HG03139 (cell line): Measurements from ENCODE around the gene PRODH2.

Experiments used
- ATAC-seq: cut with Tn5 transposase; IDR thresholded peaks from one replicate; pipeline ENCODE4 v1.9.1; 2021; ENCODE audit not compliant: unreplicated experiment

PRODH2 gene

DNA sequence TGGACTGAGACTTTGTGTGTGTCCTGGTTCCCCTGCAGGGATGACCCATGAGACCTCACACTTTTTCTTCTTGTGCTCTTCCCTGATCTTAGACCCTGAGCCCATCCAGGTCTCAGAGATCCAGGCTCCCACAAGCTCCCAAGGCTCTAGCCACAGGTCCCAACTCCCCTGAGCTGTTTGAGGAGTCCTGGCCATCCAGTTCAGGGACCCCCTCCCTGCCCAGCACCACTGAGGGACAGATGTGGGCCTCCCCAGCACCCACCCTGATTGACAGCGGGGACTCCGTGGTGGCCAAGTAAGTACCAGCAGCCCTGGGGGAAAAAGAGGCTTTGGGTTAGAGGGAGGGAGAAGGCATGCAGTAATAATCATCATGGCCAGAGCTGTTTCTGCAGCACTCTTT is 52.9 kb downstream of the PRODH2 start:
- ATAC-seq, result no peak

DNA sequence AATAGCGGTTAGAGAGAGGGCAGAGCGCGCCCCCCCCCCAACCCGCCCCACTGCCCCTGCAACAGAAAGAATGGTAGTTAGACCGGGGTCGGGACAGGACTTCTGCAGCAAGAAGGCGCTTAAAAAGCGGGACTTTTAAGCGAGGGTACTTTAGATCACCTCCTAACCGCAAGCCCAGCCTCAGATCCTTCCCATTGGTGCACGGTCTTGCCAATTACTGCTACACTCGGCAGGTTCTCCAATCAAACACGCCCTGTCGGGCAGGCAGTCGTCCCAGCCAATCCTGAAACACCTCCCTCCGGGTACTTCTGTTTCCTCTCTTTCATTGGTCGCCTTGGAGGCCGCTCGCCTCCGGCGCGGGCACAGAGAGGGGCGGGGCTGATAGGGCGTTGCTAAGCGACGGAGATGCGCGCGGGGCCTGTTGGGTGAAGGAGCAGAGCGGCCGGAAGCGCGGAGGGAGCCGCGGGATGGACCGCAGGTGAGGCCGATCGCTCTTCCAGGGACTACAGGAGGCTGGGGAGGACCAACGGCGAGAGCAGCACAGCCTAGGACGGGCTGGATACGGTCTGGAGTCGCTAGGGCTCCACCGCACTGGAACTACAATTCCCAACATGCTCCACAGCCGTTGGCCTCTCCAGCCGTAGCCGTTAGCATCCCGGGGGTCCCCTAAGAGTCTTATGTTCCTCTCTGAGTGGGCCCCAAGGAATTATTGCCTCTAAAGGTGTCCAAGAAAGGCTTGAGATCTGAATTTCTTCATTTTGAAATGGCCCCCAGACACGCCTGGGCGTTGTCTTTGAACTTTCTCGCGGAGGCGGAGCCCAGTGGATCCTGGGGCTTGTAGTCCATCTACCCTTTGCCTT is 54.7 kb downstream of the PRODH2 start, which contains the start of gene PROSER3:
Gene PROSER3 (plus strand): TSS at position 428 of the 860 bp plus-strand sequence. CDS start 40 bp downstream, at position 468.
- ATAC-seq, result peak; percentile 94

DNA sequence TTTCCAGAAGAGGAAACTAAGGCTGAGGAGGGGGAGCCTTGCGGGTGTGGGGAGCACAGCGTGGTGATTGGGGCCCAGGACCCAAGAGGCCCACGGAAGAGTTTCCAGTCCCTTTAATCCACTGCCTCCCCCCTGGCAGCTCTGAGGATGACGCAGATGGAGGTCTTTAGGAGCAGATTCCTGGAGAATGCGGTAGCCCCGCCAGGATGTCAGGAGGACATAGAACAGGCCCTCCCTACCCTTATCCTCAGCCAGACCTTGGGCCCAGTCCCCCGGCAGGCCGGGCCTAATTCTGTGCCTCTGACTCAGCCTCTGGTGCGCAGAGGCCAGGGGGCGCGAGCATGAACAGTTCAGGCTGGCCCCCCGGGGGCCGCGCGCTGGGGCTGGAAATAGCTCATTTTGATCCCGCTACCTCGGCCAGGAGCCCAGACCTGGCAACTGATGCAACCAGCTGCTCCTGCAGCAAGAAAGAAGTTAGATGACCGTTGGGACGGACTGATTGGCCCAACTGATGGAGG is 55.4 kb downstream of the PRODH2 start:
- peak; percentile 2 for ATAC-seq

DNA sequence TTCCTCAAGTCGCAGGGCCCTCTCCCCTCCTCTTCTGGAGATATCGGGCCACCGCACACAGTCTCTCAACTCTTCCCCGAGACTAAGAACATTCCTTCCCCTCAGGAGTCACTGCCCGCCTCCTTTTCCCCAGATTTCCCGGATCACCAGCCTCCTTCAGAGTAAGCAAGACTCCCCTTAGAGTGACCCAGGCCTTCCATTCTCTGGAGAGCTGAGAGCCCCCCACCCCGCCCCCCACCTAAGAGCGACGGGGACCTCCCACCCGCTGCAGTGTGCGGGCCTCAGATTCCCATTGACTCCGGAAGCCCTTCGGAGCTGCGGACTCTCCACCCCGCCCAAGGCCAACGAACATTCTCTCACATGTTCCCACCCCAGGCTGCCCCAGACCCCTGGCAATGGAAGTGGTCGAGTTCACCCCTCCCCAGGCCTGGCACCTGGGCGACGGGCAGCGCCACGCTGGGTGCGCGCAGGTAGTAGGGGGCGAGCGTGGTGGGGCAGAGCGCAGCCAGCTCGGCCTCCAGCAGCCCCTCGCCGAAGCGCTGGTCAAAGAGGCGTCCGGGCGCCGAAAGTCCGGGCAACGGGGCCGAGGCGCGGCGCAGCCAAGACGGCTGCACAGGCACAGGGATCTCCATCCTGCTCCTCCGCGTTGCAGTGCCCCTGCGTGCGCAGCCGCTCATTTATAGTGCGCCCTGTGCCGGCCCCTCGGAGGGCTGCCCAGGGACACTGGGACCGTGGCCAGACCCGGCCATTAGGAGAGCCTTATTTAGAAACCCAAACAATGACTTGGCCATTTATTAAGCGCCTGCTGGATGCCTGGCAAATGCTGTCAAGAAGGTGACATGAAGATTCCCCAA is 56.0 kb downstream of the PRODH2 start, which contains the start of gene HSPB6:
Gene HSPB6 (minus strand): TSS at position 653 of the 854 bp plus-strand sequence. CDS start 21 bp downstream, at position 632.
- no peak for ATAC-seq

DNA sequence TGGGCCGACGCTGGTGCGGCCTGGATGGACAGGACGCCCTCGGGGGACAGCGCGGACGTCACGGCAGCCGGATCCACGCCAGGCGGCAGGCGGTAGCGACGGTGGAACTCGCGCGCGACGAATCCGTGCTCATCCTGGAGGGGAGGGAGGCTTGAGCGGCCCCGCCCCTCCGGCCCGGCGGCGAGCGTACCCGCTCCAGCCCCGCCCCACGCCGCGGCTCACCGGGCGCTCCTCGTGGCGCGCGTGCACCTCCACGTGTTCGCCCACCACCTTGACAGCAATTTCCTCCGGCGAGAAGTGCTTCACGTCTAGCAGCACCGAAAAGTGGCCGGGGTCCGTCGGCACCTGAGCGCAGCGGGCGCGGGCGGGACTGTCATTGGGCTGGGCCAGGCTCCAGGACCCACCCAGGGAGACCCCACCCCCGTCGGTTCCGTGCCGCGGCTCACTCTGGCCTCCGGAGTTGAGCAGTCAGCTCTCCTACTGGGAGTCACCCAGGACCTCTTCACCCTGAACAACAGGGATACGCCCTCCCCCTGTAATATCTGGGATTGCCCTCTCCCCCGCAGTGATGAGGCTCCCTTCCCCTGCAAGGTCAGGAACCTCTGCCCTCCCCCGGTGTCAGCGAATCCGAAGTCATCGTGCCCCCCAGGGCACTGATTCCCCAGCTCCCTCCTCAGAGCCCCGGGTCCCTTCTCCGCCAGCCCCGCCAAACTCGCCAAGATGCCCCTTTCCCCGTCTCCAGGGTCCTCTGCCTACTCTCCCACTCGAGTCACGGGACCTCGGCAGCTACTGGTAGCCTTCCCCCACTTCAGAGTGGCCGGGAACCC is 56.9 kb downstream of the PRODH2 start:
- ATAC-seq, result no peak

DNA sequence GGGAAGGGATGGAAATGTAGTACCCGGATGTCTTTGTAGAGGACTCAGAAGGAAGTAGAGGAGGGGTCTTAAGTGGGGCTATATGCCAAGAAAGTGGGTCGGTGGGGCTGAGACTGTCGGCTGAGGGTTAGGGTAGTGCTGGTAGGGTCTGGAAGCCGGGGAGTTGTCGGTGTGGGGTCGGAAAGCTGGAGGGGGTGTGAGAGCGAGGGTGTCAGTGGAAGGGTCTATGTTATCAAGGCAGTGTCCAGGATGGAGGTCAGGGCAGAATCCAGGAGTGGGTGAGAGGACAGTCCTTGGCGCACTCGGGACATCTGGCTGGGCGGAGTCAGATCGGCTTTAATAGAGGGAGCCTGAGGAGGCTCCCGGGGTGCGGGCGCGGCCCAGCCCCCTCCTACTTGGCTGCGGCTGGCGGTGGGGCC is 57.5 kb downstream of the PRODH2 start:
- ATAC-seq, result no peak

DNA sequence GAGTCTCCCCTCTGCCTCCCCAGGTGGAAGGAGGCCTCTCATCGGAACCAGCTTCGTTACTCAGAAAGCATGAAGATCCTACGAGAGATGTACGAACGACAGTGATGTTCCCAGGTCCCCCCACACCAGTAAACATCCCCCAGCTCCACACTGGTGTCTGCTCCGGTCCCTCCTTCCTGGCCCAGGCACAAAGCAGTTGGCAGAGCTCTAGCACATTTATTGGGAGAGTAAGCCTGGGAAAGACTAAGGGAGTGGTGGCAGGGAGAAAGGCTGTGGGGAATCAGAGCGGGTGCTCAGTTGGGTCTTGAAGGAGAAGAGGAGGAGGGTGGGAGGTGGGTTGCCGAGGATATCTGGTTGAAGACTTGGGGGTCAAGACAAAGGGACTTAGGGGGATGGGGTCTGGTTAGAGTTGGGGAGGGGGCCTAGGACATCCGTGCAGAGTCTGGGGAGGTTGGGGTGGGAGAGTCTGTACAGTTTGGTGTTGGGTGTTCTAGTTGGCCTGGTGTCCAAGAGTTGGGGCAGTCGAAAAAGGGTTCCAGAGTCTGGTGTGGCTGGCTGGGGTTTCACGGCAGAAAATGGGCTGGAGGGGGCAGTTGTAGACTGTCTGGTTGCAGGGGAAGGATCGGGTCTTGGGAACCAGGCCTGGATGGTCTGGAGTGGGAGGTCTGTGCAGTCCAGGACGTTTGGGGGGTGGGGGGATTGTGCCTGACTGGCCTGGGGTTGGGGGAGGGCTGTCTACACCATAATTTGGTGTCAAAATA is 58.1 kb downstream of the PRODH2 start:
- ATAC-seq, result no peak

DNA sequence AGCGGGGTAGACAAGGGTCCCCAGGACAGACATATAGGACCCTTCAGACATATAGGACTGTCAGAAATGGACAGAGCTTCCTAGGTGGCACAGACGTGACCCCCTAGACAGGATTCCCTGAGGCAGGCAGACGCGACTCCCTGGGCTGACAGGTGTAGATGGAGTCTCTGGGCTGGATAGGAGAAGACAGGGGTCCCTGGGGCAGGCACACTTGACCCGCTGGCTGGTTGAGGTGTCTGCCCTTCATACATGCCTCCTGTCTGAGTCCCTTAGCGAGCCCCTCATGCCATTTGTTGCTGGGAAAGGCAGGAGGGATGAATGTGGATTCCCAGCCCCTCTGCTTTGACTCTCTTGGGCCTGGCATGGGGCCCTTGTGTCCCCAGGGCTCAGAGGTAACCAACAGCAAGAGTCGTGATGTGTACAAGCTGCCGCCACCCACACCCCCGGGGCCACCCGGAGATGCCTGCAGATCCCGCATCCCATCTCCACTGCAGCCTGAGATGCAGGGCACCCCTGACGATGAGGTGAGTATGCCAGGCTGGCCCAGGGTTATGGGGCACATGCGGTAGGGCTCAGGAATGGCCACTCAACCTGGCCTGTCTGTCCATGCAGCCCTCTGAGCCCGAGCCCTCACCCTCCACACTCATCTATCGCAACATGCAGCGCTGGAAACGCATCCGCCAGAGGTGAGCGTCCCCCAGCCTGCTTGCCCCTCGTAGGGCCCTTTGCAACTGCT is 58.8 kb downstream of the PRODH2 start:
- ATAC-seq, result no peak

DNA sequence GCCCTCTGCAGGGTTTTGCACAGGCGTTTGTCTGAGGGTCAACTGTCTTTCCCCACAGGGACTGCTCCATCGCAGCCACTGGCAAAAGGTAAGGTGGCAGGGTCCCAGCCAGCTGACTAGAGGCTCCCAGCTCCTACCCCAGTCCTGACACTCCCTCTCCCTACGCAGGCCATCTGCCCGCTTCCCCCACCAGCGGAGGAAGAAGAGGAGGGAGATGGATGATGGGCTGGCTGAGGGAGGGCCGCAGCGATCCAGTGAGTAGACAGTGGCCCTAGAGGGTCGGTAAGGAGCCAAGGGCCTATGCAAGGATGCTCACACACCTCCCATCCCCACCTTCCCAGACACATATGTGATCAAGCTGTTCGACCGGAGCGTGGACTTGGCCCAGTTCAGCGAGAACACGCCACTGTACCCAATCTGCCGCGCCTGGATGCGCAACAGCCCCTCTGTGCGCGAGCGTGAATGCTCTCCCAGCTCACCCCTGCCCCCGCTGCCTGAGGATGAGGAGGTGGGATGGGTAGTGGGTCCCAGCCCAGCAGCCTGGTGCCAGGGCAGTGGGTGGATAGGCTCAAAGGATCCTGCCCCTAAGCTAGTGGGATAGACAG is 59.8 kb downstream of the PRODH2 start:
- no peak for ATAC-seq

DNA sequence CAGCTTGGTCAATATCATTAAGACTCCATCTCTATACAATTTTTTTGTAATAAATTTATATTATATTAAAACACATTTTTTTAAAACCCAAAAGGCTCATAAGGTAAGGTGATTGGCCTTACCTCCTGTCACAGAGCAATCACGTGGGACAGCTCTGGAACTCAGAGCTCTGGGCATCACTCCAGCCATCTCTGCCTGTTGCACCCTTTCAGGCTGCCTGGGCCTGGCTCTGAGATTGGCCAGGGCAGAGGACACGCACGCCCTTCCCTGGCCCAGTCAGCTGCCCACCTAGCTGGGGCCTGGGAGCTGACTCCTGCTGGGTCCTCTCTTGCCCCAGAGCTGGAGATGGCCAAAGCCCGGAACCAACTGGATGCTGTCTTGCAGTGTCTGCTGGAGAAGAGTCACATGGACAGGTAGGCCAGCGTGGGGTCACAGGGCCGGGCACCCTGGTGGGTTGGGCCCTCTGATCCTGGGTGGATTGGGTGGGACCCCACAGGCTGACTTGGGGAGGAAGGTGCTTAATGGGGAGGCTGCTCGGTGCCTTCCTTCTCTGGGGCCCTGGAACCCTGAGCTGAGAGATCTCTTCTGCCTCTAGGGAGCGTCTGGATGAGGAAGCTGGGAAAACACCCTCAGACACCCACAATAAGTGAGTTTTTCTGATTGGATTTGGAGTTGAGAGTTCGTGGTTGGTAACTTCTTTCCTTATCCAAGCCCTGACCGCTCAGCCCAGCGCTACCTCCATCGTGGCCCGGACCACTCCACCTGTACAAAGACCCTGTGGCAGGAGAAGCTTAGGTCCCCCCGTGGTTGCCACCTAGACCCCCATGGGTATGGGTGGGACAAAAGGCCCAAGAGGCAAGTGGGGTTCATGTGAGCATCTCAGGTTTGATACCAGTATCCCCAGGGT is 60.6 kb downstream of the PRODH2 start:
- no peak for ATAC-seq

DNA sequence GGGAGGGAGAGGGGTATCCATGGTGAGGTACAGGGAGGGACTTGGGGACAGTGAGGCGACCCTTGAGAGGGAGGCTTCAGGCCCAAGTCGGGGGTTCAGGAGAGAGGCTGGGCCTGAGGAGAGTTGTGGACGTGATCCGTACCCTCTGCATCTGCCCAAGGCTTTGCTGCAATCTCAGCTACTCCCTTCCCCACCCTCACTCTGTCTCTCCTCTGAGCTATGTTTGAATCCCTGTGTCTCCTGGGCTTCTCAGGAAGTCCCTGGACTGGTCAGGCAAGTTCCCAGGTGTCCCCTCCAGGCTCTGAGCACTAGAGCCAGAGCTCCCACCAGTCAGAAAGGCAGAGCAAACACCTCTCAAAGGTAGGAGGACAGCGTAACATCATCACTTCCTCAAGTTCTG is 62.5 kb downstream of the PRODH2 start:
- no peak for ATAC-seq
